Erythroblast (primary cell): ENCODE measurements around the gene SHOX.

ENCODE experiments used
- GATA1 ChIP-seq: IDR thresholded peaks from 2 replicates; pipeline ENCODE4 v1.6.1; 2011; ENCODE audit warnings: low read depth, mild to moderate bottlenecking, control low read depth, low read length, moderate library complexity
- POLR2A ChIP-seq: IDR thresholded peaks from 2 replicates; pipeline ENCODE4 v1.6.1; 2011; ENCODE audit warnings: mild to moderate bottlenecking, low read length

DNA sequence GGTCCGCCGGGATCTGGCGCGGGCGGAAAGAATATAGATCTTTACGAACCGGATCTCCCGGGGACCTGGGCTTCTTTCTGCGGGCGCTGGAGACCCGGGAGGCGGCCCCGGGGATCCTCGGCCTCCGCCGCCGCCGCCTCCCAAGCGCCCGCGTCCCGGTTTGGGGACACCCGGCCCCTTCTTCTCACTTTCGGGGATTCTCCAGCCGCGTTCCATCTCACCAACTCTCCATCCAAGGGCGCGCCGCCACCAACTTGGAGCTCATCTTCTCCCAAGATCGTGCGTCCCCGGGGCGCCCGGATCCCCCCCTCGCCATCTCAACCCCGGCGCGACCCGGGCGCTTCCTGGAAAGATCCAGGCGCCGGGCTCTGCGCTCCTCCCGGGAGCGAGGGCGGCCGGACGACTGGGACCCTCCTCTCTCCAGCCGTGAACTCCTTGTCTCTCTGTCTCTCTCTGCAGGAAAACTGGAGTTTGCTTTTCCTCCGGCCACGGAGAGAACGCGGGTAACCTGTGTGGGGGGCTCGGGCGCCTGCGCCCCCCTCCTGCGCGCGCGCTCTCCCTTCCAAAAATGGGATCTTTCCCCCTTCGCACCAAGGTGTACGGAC is 482 bp upstream of the SHOX start:
- TF ChIP-seq POLR2A (no peak), GATA1 (no peak)
